Effector memory CD4-positive, alpha-beta T cell (primary cell): Measurements from ENCODE around the gene CRAT.
A peak's percentile ranks its signal among the peaks of the same experiment; 100 is the strongest.
"Not testable (repeated sequence)": the region's sequence is repeated elsewhere in the genome, so short reads cannot be mapped to it uniquely, and the experiment has no call there.

Experiments used
- DNase-seq, 3 donors: peaks; one replicate each; pipeline ENCODE4 v3.0.0-alpha.2; 2020
- H3K27ac ChIP-seq: 2 replicates; pipeline ENCODE4 v1.7.0; 2013; ENCODE audit warnings: mild to moderate bottlenecking, low read length, moderate library complexity; ENCODE audit not compliant: insufficient read depth, poor library complexity, severe bottlenecking
- H3K27me3 ChIP-seq: replicated peaks from 2 replicates; pipeline ENCODE4 v1.7.0; 2013; ENCODE audit warnings: mild to moderate bottlenecking, low read length; ENCODE audit not compliant: insufficient read depth, control insufficient read depth, poor library complexity, severe bottlenecking
- H3K36me3 ChIP-seq: 2 replicates; pipeline ENCODE4 v1.7.0; 2013; ENCODE audit warnings: mild to moderate bottlenecking, low read length, moderate library complexity; ENCODE audit not compliant: control insufficient read depth, insufficient read depth
- H3K4me1 ChIP-seq: 2 replicates; pipeline ENCODE4 v1.7.0; 2013; ENCODE audit warnings: low read length, mild to moderate bottlenecking; ENCODE audit not compliant: control insufficient read depth, insufficient read depth, poor library complexity, severe bottlenecking
- H3K4me3 ChIP-seq: 2 replicates; pipeline ENCODE4 v1.7.0; 2013; ENCODE audit warnings: low read length, low read depth, mild to moderate bottlenecking; ENCODE audit not compliant: insufficient read depth, poor library complexity, severe bottlenecking
- H3K9me3 ChIP-seq: 2 replicates; pipeline ENCODE4 v1.7.0; 2013; ENCODE audit warnings: mild to moderate bottlenecking, low read length, moderate library complexity; ENCODE audit not compliant: control insufficient read depth

The CRAT gene

GRCh38 chr9:129128689-129129088, 18.1 kb upstream of the CRAT start:
- no peaks in the 10 kb centered on the region for H3K4me1 ChIP-seq
- no peak overlapping the region for H3K4me3 ChIP-seq
- no peaks in the 10 kb centered on the region for H3K27me3 ChIP-seq
- no peak for DNase-seq
- H3K27ac ChIP-seq: no peak overlapping the region
- no peaks in the 10 kb centered on the region for H3K9me3 ChIP-seq
- peaks cover 40% of the 10 kb centered on the region for H3K36me3 ChIP-seq

- Histone ChIP-seq H3K27ac (no peak overlapping the region), H3K27me3 (no peaks in the 10 kb centered on the region), H3K36me3 (peaks cover 47% of the 10 kb centered on the region), H3K9me3 (no peaks in the 10 kb centered on the region), H3K4me1 (no peaks in the 10 kb centered on the region), H3K4me3 (no peak overlapping the region)
- DNase-seq: no peak
Observed at GRCh38 chr9:129126749-129127618, 16.4 kb upstream of the CRAT start.

GRCh38 chr9:129125478-129125877, 14.9 kb upstream of the CRAT start:
- Histone ChIP-seq H3K4me1 (no peaks in the 10 kb centered on the region), H3K27ac (no peak overlapping the region), H3K9me3 (no peaks in the 10 kb centered on the region), H3K4me3 (no peak overlapping the region), H3K36me3 (peaks cover 62% of the 10 kb centered on the region), H3K27me3 (no peaks in the 10 kb centered on the region)
- no peak for DNase-seq

- Histone ChIP-seq H3K27ac (no peak overlapping the region), H3K4me3 (no peak overlapping the region), H3K27me3 (no peaks in the 10 kb centered on the region), H3K4me1 (no peaks in the 10 kb centered on the region), H3K9me3 (no peaks in the 10 kb centered on the region), H3K36me3 (peaks cover 63% of the 10 kb centered on the region)
- DNase-seq: no peak
Observed at GRCh38 chr9:129124506-129125069, 14.0 kb upstream of the CRAT start.

GRCh38 chr9:129122976-129123375, 12.4 kb upstream of the CRAT start:
- DNase-seq, H3K4me1 ChIP-seq, H3K27ac ChIP-seq, H3K4me3 ChIP-seq, H3K27me3 ChIP-seq, H3K9me3 ChIP-seq: not testable (repeated sequence)
- H3K36me3 ChIP-seq: peaks cover 56% of the 10 kb centered on the region

GRCh38 chr9:129122133-129122532, 11.5 kb upstream of the CRAT start:
- Histone ChIP-seq H3K27me3 (no peaks in the 10 kb centered on the region), H3K4me3 (no peak overlapping the region), H3K27ac (no peak overlapping the region), H3K9me3 (no peaks in the 10 kb centered on the region), H3K36me3 (peaks cover 48% of the 10 kb centered on the region), H3K4me1 (no peaks in the 10 kb centered on the region)
- no peak for DNase-seq

GRCh38 chr9:129121483-129121882, 10.9 kb upstream of the CRAT start:
- DNase-seq: no peak
- H3K4me1 ChIP-seq: no peaks in the 10 kb centered on the region
- peaks cover 42% of the 10 kb centered on the region for H3K36me3 ChIP-seq
- no peak overlapping the region for H3K27ac ChIP-seq
- no peaks in the 10 kb centered on the region for H3K27me3 ChIP-seq
- no peaks in the 10 kb centered on the region for H3K9me3 ChIP-seq
- no peak overlapping the region for H3K4me3 ChIP-seq

GRCh38 chr9:129118799-129119198, 8.2 kb upstream of the CRAT start:
- H3K9me3 ChIP-seq: no peaks in the 10 kb centered on the region
- H3K4me1 ChIP-seq: no peaks in the 10 kb centered on the region
- no peak for DNase-seq
- H3K27ac ChIP-seq: no peak overlapping the region
- H3K36me3 ChIP-seq: peaks cover 24% of the 10 kb centered on the region
- H3K4me3 ChIP-seq: no peak overlapping the region
- H3K27me3 ChIP-seq: no peaks in the 10 kb centered on the region

- Histone ChIP-seq H3K4me3 (no peak overlapping the region), H3K27me3 (no peaks in the 10 kb centered on the region), H3K9me3 (no peaks in the 10 kb centered on the region), H3K36me3 (no peaks in the 10 kb centered on the region), H3K27ac (no peak overlapping the region), H3K4me1 (peaks cover 17% of the 10 kb centered on the region)
- DNase-seq: no peak
Observed at GRCh38 chr9:129113645-129114304, 3.2 kb upstream of the CRAT start.

GRCh38 chr9:129112526-129112925, 1.9 kb upstream of the CRAT start:
- not testable (repeated sequence) for H3K27ac ChIP-seq, DNase-seq, H3K36me3 ChIP-seq, H3K27me3 ChIP-seq, H3K9me3 ChIP-seq
- H3K4me1 ChIP-seq: peaks cover 17% of the 10 kb centered on the region
- H3K4me3 ChIP-seq: peak overlapping the region; percentile 87
